ENCODE results near the gene IKZF1.

IKZF1 gene

DNA sequence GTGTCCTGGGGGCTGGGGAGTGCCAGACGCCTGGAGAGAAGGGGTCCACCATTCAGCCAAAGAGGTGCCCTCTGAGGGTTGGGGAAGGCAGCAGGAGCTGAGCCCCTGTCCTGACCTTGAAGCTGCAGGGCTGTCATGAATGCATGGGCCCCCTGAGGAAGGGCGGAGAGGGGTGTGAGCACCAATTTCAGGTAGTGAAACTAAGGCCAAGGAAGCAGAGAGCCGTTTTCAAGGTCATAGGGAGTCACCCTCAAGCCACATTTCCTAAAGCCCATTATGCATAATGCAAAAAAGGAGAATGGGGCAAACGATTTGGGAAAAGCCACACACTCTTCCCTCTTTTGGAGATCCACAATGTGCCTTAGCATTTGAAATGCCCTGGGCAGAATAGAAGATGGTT lies 108.5 kb downstream of the IKZF1 start:
- no peak for DNase-seq (ENCODE audit: low spot score)

DNA sequence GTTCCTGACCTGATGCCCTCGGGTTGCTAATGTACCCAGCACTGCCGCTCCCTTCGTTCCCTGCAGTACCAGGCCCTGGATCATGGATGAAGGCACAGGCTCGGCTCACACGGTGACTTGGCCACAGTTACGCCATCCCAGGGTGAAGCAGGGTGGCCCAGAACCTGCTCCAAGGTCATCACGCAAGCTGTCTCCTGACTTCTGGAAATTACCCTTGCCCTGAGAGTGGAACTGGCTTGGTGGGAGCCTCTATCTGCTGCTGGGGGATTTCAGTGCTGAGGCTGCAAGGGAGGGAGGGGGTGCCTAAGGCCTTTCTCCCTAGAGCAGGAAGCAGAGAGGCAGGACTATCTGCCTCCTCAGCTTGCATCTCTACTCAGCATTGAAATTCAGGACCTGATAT lies 109.0 kb downstream of the IKZF1 start:
- DNase-seq (ENCODE audit: low spot score) = no peak

DNA sequence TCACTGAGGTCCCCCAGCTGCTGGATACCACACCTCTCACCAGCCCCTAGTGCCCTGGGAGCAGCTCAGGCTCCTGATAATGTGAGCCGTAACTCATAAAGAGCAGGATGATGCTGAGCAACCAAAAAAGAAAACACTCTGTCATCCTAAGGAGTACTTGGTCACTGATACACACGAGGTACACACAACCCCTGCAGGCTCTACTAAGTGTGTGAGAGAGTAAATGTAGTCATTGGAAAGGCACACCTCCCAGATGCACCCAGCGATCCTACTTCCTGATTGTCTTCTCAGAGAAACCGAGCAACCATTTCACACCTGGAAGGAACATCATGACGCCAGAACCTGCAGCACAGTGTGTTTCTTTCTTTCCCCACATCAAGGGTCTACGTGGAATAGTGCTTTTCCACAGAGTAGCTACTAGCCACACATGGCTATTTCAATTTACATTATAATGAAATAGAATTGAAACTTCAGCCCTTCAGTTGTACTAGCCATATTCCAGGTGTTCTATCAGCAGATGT lies 111.4 kb downstream of the IKZF1 start:
- no peak for DNase-seq (ENCODE audit: low spot score)

DNA sequence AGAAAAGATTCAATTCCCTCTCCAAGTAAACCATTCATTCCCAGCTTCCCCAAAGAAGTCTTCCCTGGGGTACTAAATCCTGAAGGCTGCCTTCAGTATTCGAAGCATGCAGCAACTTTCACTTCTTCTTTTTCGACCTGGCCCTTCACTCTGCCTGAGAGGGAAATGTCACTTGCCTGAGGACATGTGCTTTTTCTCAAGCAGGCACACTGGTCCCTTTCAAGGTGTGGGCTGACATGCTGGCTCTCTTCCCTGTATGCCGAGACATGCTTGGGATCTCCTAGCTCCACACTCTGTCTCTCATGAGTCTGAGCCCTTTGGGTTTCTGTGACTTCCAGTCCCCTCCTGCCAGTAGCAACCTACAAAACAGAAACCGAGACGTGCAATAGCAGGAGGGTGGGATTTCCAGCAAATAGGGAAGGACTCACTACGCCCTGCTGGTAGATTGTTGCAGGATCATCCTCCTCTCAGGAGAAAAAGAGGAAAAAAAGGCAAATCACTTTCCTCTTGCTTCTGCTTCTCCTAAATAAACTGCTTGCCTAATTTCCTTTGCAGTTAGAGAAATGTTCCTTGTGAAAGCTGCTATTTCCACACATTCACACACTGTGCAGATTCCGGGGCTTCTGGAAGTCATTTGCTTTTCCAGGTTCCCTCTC lies 112.1 kb downstream of the IKZF1 start:
- DNase-seq (ENCODE audit: low spot score) = no peak

DNA sequence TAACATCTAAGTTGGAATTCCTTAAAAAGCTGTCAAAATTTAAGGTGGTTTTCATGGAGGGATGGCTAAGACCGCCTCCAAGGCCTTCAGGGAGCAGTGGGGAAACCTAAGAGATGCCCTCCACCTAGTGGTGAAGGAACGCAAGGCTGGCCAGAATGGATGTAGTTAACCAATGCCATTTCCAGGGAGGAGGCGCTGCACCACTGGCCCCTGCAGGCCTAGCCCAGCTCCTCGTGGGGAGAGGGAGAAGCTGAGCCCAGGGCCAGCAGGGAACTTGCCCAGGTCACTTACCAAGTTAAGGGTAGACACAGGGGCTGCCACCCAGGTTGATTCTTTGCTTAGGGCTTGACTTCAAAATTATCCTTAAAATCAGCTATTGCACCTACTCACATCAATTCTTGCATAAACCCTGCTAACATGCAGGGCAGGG lies 113.6 kb downstream of the IKZF1 start:
- peak; percentile 70 for DNase-seq (ENCODE audit: low spot score)

DNA sequence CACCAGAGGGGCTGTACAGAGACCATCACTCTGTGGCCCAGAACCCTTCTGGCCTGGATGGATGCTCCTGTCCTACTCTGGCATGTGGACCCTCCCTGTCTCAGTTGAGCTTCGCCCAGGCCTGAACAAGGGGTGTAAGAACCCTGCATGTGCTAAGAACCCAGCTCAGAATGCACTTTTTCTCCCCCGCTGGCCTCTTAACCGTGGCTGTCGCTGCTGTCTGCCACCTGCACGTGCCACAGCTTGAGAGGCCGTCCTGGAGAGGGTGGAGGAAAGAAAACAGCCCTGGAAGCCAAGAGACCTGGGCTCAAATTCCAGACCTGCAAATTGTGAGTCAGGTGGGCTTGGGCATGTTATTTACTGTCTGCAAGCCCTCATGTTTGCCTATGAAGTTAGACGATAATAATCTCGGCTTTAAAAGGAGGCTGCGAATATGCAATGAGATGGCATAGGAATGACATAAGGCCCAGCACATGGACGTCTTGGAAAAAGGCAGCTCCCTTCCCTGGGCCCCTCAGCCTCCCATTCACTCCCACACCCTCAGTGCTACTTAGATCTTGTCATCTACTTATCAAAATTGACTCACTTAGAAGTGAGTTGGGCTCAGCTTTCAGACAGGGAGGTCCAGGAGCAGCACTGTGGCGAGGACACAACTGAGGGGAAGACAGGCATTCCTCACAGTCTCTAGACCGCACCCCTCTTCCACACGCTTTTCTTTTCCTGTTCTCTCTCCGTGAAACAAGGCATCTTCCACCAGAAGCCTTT lies 114.2 kb downstream of the IKZF1 start:
- DNase-seq (ENCODE audit: low spot score) = no peak

DNA sequence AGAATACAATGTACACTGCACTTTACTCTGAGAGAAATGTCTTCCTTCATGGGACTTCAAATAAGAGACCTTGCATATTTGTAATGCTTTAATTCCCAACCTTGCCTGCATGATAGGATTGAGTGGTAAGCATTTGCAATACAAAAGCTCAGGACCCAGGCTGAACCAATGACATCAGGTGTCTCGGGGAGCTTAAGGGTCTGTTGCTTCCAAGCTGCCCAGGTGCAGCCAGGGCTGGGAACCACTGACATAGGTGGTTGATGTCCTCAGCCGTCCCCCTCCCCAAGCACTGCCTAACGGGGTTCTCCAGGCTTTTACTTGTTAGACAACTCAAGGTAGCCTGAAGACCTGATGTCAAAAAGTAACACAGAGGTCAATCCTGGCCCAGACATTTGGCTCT lies 116.5 kb downstream of the IKZF1 start:
- no peak for DNase-seq (ENCODE audit: low spot score)

DNA sequence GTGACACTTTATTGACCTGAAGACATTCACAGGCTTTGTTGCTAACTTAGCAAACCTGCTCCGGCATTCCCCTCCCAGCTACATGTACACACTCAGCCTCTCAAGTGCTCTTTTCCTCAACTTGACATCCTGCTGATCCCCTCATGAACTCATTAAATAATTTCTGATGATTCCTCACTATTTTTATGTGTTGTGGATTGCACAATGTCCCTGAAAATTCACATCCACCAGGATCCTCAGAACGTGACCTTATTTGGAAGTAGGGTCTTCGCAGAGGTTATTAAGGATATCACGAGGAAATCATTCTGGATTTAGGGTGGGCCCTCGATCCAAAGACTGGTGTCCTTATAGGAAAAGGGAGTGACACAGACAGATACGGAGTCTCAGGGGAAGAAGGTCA lies 118.3 kb downstream of the IKZF1 start:
- DNase-seq (ENCODE audit: low spot score) = no peak

DNA sequence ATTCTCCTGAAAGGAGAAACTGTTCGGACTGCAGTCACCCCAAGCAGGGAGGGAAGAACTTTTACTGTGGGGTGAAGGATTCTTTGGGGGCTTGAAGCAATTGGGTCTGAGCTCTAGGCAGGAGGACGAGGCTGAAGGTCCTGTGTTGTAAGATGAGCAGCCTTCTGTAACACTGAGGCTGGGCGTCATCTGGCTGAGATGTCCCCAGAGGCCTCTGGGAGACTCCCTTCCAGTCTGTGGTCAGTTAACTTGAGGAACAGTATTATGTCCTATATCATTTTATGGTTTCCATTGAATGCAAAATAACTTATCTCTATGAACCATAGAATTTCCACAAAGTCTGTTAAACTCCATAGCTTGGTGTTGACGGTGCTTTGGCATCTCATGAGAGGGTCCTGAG lies 119.3 kb downstream of the IKZF1 start:
- DNase-seq (ENCODE audit: low spot score) = no peak

DNA sequence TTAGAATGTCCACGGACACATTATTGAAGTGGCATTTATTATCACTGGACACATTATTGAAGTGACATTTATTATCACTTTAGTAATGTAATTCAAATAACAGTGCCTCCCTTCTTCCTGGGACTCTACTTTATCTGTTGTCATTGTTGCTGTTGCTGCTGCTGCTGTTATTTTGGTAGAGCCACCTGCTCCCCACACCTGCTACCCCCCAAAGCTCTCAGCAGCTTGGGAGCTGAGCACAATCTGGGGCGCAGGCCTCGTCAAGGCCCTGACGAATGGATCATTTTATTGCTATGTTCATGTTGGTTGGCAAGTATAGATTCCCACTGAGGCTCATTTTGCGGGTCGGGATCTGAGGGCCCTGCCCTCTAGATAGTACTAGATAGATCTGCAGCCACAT lies 120.8 kb downstream of the IKZF1 start:
- no peak for DNase-seq (ENCODE audit: low spot score)

DNA sequence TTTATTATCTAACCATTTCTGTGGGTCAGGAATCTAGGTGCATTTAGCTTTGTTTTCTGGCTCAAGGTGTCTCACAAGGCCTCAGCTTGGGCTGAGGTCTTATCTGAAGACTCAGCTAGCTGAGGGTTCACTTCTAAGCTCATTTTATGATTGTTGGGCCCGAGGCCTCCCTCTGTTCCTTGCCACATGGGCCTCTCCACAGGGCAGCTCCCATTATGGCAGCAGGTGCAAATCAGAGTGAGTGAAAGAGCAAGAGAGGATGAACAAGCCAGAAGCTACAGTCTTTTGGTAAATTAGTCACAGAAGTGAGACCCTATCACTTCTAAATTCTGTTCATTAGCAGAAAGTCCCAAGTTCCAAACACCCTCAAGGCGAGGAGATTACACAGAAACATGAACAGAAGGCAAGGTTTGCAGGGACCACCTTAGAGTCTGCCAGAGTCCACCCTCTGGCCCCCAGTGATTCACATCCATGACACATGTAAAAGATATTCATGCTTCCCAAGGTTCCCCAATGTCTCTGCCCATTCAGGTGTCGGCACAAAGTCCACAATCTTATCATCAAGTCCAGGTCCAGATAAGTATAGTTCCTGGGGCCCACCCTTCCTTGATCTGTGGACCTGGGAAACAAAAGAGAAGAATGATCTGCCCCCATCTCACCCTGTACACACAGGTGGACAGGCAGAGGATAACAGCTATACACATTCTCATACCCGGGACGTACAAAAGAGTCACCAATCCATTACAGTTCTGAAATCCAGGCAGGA lies 121.9 kb downstream of the IKZF1 start:
- no peak for DNase-seq (ENCODE audit: low spot score)

DNA sequence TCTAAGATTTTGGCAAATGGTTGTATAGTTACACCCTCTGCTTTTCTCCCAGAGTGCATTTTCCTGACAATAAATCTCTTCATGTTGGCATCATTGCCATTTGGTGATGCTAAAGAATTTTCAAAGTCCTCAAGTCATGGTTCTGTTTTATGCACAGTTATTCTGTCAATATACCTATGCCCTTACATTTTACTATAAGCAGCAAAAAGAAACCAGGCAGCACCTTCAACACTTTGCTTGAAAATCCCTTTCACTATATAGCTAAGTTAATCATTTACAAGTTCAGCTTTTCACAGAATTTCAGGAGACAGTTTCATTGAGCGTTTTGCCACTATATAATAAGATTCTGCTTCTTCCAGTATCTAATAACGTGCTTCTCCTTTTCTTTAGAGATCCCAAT lies 123.0 kb downstream of the IKZF1 start:
- DNase-seq (ENCODE audit: low spot score) = no peak

DNA sequence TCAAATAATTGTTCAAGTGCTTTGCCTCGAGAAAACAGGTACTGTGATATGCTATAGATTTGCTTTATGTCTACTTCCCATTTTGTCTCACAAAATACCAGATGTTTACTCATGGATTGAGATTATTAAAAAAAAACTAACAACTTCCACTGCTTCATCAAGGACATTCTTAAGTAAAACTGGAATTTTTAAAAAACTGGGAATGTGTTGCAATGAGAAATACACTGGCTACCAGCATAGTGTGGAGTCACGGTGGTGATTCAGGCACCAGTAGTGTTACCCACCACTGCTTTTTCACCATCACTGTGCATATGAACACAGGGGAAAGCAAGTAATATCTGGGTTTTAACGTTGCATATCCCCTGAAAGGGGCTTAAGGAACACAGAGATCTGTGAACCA lies 124.4 kb downstream of the IKZF1 start:
- DNase-seq (ENCODE audit: low spot score) = no peak

DNA sequence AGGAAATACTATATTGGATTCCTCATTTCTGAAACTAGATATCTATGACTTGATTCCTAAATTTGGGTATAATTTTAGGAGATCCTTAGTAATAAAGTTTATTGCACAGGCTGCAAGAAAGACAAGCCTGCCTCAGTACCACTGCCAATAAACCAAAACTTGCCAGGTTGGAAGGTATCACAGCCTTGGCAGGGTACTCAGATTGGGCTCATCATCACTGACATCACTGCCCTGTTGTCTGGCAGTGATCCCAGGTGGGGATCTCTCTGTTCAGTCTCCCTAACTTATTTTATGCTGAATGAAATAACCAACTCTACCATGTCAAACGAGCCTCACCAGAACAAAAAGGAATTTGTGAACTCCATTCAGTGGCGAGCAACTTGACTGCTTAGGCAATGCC lies 126.8 kb downstream of the IKZF1 start:
- DNase-seq (ENCODE audit: low spot score) = no peak

DNA sequence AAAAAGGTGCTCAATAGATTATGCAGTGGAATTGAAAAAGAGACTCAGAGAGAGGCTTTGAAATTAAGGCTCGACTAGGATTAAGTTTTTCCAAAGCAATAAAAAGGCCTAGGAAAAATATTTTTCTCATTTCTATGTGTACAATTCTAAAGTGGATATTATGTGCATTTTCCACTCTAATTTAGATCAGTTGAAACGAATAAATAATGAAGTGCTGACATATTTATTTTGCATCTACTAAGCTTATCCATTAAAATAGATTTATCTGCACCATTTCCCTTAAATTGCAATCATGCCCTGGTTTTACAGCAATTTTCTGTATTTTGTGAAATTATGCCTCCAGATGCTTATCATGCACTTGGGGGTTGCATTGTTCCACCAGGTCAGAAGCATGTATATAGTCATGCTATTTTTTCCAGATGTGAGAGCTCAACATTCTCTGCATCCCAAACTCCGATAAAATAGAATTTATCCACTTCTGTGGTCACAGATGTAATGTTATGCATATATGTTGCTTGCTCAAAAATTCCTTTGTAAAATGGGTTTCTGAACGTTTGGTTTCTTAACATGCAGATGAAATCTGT lies 127.3 kb downstream of the IKZF1 start:
- no peak for DNase-seq (ENCODE audit: low spot score)

DNA sequence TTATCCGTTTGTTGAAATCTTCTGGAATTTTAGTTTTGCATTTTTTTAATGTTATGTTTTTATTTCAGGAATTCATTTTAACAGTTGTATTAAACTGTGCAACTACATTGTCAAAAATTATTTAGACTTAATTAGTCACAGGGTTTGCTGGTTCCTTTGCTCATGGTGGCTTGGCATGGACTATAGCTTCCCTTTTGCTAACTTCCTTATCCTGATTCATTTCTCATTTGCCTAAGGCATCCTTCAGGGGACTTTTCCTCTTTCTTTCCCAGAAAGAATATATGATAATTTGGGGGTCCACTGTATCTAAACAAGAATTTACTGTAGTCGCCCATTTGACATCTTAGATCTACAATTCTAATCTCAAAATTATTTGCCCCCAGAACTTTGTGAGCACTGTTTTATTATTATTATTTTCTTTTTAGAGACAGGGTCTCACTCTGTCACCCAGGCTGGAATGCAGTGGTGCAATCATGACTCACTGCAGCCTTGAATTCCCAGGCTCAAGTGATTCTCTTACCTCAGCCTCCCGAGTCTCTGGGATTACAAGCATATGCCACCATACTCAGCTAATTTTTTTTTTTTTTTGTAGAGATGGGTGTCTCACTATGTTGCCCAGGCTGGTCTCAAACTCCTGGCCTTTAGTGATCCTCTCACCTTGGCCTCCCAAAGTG lies 131.8 kb downstream of the IKZF1 start:
- peak; percentile 38 for DNase-seq (ENCODE audit: low spot score)

DNA sequence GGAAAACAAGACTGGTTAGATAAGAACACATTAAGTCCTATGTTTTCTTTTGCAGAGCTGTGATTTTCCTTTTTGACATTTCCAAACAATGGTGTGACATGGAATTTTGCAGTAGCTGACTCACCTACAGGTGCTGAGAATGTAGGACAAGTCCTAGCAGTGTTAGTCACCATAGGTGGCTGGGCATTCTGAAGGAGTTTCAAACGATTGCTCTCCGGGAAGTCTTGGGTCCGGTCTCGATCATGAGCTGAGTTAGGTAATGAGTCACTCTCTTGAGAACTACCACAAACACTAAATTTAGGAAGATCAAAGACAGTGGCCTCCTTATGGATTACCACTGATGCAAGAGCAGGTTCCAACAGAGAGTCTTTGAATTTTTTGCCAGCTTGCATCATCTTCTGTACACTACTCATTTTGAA lies 142.0 kb downstream of the IKZF1 start:
- DNase-seq (ENCODE audit: low spot score) = no peak

DNA sequence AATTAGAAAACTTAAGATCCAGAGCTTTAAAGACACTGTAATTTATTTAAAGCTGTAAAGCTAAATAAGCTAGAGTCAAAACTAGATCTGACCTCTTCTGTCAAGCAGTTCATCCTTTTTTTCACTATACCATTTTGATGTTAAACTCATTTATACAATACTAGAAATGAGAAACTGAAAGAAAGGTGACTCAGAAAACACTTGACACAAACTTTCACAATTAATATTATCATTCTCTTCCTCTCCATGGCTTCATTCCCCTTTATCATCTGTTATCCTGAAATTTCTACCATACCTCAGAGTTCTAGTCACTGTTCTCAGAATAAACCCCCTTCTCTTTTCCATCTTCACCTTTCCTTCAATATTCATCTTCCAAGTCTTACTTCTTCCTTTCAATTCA lies 144.3 kb downstream of the IKZF1 start:
- DNase-seq (ENCODE audit: low spot score) = no peak

DNA sequence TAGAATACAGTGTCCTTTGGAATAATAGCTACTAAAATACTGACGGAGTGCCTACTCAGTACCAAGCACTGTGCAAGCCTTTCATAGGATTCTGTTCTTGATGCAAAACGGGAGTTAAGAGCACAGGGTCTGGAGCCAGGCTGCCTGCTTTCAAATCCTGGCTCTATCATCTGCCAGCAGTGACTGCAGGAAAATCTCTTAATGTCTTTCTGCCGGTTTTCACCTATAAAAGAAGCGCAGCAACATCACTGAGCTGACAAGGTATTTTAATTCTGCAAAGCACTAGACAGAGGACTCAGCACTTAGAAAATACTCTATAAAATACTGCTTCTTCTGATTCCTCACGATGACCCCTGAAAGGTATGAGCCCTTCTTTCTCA lies 145.0 kb downstream of the IKZF1 start:
- no peak for DNase-seq (ENCODE audit: low spot score)

DNA sequence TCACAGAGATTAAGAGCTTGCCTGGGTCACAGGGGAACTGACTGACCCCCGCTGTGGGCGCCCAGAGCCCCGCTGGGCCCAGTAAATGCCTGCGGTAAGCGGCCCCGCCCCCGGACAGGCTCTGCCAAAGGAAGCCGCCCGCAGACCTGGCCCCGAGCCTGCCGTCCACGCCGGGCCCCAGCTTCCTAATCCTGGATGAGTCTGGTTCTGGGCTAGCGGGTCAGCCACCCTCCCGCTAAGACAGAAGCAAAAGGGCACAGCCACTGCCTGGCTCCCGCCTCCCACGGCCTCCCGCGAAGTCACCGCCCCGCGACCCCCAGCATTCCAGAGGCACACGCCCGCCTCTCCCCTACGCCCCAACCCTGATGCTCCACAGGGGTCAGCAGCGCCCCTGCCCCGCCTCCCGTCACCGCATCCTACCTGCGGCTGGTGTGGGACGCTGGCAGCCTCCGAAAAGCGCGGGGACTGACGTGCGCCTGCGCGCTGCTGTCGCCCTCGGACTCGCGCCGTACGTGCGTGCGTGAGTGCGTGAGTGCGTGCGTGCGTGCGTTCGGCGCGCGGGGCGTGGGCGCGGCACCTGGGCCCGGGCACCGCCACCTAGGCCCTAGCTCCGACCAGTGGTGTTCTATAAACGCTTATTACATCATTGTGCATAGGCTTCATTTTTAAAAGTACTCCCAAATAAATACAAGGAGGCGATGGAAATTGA lies 145.5 kb downstream of the IKZF1 start, which contains the start of gene FIGNL1:
TSS of gene FIGNL1 (minus strand) at position 470 of the 709 bp plus-strand sequence. CDS start 3,063 bp downstream, outside the sequence.
- DNase-seq (ENCODE audit: low spot score) = peak; percentile 80

DNA sequence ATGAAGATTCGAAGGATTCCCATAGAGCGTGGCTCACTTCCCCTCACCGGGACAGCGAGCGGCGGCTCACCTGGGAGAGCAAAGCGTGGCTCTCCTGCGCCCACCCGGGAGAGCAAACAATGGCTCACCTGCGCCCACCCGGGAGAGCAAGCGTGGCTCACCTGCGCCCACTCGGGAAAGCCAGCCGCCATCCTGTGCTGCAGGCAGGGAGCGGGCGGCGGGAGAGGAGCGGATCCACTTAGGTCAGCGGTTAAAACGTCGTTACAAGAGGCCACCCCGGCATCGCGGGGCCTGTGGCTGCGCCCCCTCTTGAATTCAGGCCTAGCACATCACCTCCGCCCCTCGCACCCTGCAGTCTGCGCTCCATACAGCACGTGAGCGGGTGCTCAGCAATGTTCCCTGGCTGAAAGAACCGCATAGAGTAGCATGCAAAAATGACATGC lies 146.1 kb downstream of the IKZF1 start:
- no peak for DNase-seq (ENCODE audit: low spot score)

Data from hepatic stellate cell (primary cell).